BLaER1 treated with 17β-estradiol and CSF1 and Interleukin-3, amounts not matched to agents 10 nM and 100 nM (cell line): ENCODE measurements around the gene SRMS.
"Not testable (repeated sequence)": the region's sequence is repeated elsewhere in the genome, so short reads cannot be mapped to it uniquely, and the experiment has no call there.

Experiments
- H3K27ac ChIP-seq, 11 experiments: shearing (Covaris generic); formaldehyde crosslinking; 2 replicates each; pipeline ENCODE4 v1.8.1; 2022
- H3K27me3 ChIP-seq, 11 experiments: shearing (Covaris generic); formaldehyde crosslinking; 2 replicates each; pipeline ENCODE4 v1.8.1; 2022
- H3K36me3 ChIP-seq, 11 experiments: shearing (Covaris generic); formaldehyde crosslinking; 2 replicates each; pipeline ENCODE4 v1.8.1; 2022
- H3K4me1 ChIP-seq, 10 experiments: shearing (Covaris generic); formaldehyde crosslinking; 2 replicates each; pipeline ENCODE4 v1.8.1; 2022
- H3K4me2 ChIP-seq, 11 experiments: shearing (Covaris generic); formaldehyde crosslinking; 2 replicates each; pipeline ENCODE4 v1.8.1; 2022
- H3K4me3 ChIP-seq, 10 experiments: shearing (Covaris generic); formaldehyde crosslinking; 2 replicates each; pipeline ENCODE4 v1.8.1; 2022
- H3K9ac ChIP-seq, 11 experiments: shearing (Covaris generic); formaldehyde crosslinking; 2 replicates each; pipeline ENCODE4 v1.8.1; 2022
- H3K9me3 ChIP-seq, 11 experiments: shearing (Covaris generic); formaldehyde crosslinking; replicated peaks in 1 of 11; 2 replicates each; pipeline ENCODE4 v1.8.1; 2022
- H4K20me1 ChIP-seq, 11 experiments: shearing (Covaris generic); formaldehyde crosslinking; 2 replicates each; pipeline ENCODE4 v1.8.1; 2022
- Cebpa-rat ChIP-seq, 11 experiments: shearing (Covaris generic); IDR thresholded peaks; 2 replicates each; pipeline ENCODE4 v1.8.1; 2022

SRMS gene

DNA sequence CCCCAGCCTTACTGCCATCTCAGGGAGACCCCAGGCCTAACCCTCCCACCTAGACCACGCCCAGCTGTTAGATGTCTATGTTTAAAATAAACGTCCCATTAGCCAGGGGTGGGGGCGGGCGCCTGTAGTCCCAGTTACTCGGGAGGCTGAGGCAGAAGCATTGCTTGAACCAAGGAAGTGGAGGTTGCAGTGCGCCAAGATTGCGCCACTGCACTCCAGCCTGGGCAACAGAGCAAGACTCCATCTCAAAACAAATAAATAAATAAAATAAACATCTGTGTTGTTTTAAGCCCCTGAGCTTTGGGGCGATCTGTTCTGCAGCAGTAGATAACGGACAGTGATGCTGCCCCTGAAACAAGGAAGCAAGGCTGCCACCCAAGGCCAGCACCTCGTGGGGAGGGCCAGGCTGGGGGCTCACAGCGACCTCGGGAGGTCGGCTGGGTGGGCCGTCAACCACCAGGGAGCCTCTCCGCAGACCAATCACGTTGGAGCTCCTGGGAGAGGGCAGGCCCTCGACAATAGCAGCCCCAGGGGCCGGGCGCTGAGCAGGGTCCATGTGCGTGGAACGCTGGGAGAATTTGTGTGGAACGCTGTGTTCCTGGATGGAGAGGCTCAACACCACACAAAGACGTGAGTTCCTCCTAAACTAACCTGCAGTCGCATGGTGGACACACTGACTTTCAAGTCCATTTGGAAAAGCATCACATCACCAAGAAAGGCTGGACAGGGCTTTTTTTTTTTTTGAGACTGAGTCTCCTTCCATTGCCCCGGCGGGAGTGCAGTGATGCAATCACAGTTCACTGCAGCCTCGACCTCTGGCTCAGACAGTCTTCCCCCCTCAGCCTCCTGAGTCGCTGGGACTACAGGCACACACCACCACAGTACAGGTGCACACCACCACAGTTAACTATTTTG lies 27.5 kb upstream of the SRMS start:
- Histone ChIP-seq H3K27me3 (peaks cover 35 to 87% (median 42%) of the 10 kb centered on the region in 11 experiments), H4K20me1 (peaks cover 28 to 41% (median 34%) of the 10 kb centered on the region in 11 experiments), H3K27ac (peak overlapping the region in 4 of 11 experiments; percentile 57 to 62 (median 59); a peak in 4 of 22 replicates), H3K4me3 (peak overlapping the region in 6 of 10 experiments; percentile 48 to 68 (median 54); a peak in 6 of 20 replicates), H3K4me1 (peaks cover 16 to 40% (median 34%) of the 10 kb centered on the region in 10 experiments), H3K36me3 (peaks cover 0 to 13% (median 0%) of the 10 kb centered on the region in 11 experiments; a peak in 3 of 22 replicates), H3K9ac (peak overlapping the region in 4 of 11 experiments; percentile 60 to 75 (median 66); a peak in 7 of 22 replicates), H3K4me2 (peak overlapping the region; percentile 86 to 96 (median 92)), H3K9me3 (no peaks in the 10 kb centered on the region)
- 0 out of 22 replicates have a peak, but pooled peaks of 1 of the 11 experiments have one; percentile 35 for TF ChIP-seq Cebpa-rat (IDR thresholded peaks at IDR 0.05)

DNA sequence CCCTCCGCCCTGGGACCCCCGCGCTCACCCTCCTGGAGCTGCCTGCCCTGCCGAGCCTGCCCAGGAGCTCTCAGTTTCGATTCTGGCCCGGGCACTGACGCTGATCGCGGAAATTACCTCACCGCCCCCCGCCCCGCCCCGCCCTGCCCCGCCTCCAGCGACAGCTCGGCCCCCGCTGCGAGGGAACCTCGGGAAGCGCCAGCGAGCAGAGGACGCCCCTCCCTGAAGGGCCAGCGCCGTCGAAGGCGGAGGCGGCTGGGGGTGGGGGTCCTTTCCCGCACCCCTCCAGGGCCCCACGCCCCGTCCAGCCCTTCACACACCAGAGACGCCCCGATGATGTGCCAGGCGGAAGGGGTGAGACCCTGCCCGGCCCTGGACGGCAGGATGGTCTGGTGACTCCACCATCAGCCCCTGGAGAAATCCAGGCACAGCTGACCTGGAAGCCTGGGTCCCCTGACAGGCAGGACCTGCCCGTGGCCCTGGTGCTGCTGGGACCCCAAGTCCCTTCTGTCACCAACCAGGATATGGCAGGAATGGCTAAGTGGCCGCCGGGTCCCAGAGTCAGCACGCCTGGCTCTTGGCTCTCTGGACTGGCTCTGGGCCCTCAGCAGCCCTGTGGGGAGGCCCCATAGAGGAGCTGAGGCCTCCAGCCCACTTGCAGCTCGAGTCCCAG lies 26.7 kb upstream of the SRMS start, which contains the start of gene HELZ2:
TSS of gene HELZ2 (minus strand) at position 84 of the 673 bp plus-strand sequence. CDS start 1,854 bp downstream, outside the sequence.
- peaks cover 43 to 87% (median 48%) of the 10 kb centered on the region in 11 experiments for H3K27me3 ChIP-seq
- H3K4me3 ChIP-seq, result peak within 1 kb of the TSS; percentile 59 to 76 (median 64)
- H3K27ac ChIP-seq, result peak within 1 kb of the TSS in 9 of 11 experiments; percentile 43 to 68 (median 60); a peak in 17 of 22 replicates
- H3K4me2 ChIP-seq, result peak within 1 kb of the TSS; percentile 91 to 99 (median 97)
- peaks cover 24 to 46% (median 41%) of the 10 kb centered on the region in 10 experiments for H3K4me1 ChIP-seq
- peak within 1 kb of the TSS; percentile 61 to 80 (median 76); a peak in 21 of 22 replicates for H3K9ac ChIP-seq
- no peaks in the 10 kb centered on the region for H3K9me3 ChIP-seq
- H3K36me3 ChIP-seq, result peaks cover 0 to 13% (median 0%) of the 10 kb centered on the region in 11 experiments; a peak in 3 of 22 replicates
- peaks cover 36 to 48% (median 42%) of the 10 kb centered on the region in 11 experiments for H4K20me1 ChIP-seq
- TF ChIP-seq Cebpa-rat (IDR thresholded peaks at IDR 0.05), result no peak

DNA sequence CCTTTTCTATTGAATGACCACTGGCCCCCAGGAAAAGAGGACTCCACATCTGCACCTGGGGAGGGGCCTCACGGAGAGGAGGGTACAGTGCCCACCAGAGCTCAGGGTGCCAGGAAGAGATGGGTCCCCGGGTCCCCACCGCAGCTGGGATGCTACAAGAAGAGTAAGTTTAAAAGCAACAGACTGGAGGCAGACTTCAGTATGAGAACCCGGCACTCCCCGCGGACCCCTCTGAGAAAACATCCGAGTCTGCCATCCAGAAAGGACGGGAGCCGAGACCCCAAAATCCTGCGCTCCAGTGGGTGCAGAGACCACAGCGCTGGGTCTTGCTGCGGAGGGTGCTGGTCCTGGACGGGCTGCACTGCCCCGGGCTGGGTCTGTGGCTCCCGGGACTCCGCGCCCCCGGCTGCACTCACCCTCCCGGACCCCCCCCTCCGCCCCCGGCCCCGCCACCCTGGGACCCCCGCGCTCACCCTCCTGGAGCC lies 26.1 kb upstream of the SRMS start:
- H4K20me1 ChIP-seq, result peaks cover 42 to 53% (median 48%) of the 10 kb centered on the region in 11 experiments
- H3K36me3 ChIP-seq, result peaks cover 0 to 13% (median 0%) of the 10 kb centered on the region in 11 experiments; a peak in 3 of 22 replicates
- peak overlapping the region; percentile 59 to 76 (median 64) for H3K4me3 ChIP-seq
- H3K27ac ChIP-seq, result peak overlapping the region in 9 of 11 experiments; percentile 43 to 68 (median 59); a peak in 14 of 22 replicates
- H3K4me2 ChIP-seq, result peak overlapping the region; percentile 91 to 99 (median 97)
- peaks cover 49 to 88% (median 53%) of the 10 kb centered on the region in 11 experiments for H3K27me3 ChIP-seq
- H3K4me1 ChIP-seq, result peaks cover 29 to 46% (median 42%) of the 10 kb centered on the region in 10 experiments
- H3K9me3 ChIP-seq, result no peaks in the 10 kb centered on the region
- no peak for TF ChIP-seq Cebpa-rat (IDR thresholded peaks at IDR 0.05)
- H3K9ac ChIP-seq, result peak overlapping the region; percentile 61 to 80 (median 76); a peak in 20 of 22 replicates

DNA sequence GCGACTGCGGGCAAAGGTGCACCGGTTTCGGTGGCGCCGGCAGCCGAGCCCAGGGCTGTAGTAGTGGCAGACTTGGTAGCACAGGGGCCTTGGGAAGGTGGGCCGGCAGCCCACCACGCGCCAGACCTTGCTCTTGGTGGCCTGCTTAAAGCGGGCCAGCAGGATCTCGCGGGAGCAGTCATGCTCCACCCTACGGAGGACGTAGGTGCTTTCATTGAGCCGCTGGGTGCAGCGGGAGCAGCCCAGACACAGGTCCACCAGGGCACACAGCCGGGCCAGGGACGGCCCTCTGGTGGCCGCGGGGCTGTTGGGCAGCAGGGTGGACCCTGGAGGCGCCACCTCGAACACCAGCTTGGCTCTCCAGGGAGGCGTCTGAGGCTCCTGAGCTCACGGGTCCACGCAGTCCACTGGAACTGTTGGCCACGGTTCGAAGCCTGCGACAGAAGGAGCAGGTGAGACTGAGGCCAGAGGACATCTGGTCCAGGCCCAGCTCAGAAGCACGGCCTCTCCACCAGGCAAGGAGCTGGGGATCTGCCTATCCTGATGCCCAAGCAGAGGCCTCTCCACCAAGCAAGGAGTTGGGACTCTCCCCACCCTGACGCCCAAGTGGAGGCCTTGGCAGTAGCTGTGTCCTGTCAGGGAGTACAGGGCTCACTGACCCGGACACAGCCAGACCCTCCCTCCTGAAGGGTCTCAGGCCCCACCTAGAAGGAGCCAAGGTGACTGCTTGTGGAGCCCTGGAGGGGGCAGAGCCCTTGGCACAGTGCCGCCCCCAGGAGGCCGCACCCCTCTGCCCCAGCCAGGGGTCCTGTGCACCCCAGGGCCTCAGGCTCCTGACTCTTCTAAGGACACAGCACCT lies 25.5 kb upstream of the SRMS start:
- peaks cover 49 to 60% (median 54%) of the 10 kb centered on the region in 11 experiments for H4K20me1 ChIP-seq
- no peak for TF ChIP-seq Cebpa-rat (IDR thresholded peaks at IDR 0.05)
- H3K27ac ChIP-seq, result peak overlapping the region in 9 of 11 experiments; percentile 43 to 68 (median 59); a peak in 9 of 22 replicates
- peaks cover 35 to 53% (median 47%) of the 10 kb centered on the region in 10 experiments for H3K4me1 ChIP-seq
- peaks cover 54 to 89% (median 57%) of the 10 kb centered on the region in 11 experiments for H3K27me3 ChIP-seq
- H3K4me2 ChIP-seq, result peak overlapping the region; percentile 91 to 99 (median 97)
- H3K4me3 ChIP-seq, result peak overlapping the region; percentile 59 to 76 (median 64)
- H3K9me3 ChIP-seq, result no peaks in the 10 kb centered on the region
- H3K36me3 ChIP-seq, result peaks cover 0 to 13% (median 0%) of the 10 kb centered on the region in 11 experiments; a peak in 3 of 22 replicates
- H3K9ac ChIP-seq, result peak overlapping the region; percentile 61 to 80 (median 76); a peak in 20 of 22 replicates

DNA sequence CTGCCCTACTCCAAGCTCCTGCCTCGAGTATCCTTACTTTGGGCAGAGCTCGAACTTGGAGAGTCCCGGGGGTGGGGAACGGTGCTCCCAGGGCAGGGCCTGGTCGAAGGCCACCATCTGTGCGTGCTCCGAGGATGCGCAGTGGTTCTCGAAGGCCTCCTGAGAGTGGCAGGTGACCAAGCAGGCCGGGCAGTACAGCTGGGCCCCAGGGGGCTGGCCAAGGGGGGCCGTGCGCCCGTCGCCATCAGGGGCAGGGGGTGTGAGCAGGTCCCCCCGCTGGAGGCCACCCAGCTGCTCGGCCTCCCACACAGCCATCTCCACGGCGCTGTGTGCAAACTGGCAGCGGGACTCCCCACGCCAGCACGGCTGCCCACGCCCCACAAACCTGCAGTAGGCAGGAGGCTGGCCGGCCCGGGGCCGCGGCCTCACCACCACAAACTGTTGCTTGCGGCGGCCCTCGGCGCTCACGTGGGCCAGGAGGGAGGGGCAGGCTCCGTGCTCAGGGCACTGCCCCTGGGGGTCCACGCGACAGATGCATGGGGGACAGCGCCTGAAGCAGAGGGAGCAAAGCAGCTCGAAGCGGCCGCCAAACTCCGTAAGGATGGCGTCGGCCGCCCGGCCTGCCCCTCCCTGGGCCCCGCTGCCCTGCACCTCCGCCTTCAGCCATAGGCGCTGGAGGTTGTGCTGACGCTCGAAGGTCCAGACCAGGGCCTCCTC lies 24.7 kb upstream of the SRMS start:
- H4K20me1 ChIP-seq, result peaks cover 56 to 65% (median 62%) of the 10 kb centered on the region in 11 experiments
- peaks cover 43 to 61% (median 55%) of the 10 kb centered on the region in 10 experiments for H3K4me1 ChIP-seq
- H3K27ac ChIP-seq, result no peak overlapping the region
- TF ChIP-seq Cebpa-rat (IDR thresholded peaks at IDR 0.05), result no peak
- 0 out of 22 replicates have a peak overlapping the region, but pooled peaks of 1 of the 11 experiments have one; percentile 97 for H3K4me2 ChIP-seq
- H3K9me3 ChIP-seq, result no peaks in the 10 kb centered on the region
- H3K4me3 ChIP-seq, result no peak overlapping the region
- H3K9ac ChIP-seq, result no peak overlapping the region; a peak in 1 of 22 replicates
- peaks cover 0 to 13% (median 0%) of the 10 kb centered on the region in 11 experiments; a peak in 3 of 22 replicates for H3K36me3 ChIP-seq
- H3K27me3 ChIP-seq, result peaks cover 59 to 87% (median 63%) of the 10 kb centered on the region in 11 experiments

DNA sequence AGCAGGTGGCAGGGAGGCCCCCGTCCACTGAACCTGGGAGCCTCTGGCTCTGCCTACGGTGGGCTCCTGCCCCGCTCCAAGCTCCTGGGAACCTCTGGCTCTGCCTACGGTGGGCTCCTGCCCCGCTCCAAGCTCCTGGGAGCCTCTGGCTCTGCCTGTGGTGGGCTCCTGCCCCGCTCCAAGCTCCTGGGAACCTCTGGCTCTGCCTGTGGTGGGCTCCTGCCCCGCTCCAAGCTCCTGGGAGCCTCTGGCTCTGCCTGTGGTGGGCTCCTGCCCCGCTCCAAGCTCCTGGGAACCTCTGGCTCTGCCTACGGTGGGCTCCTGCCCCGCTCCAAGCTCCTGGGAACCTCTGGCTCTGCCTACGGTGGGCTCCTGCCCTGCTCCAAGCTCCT lies 23.5 kb upstream of the SRMS start:
- Histone ChIP-seq H3K4me1 (peaks cover 47 to 68% (median 62%) of the 10 kb centered on the region in 10 experiments), H4K20me1 (peaks cover 68 to 76% (median 74%) of the 10 kb centered on the region in 11 experiments), H3K4me2 (peak overlapping the region in 3 of 11 experiments; percentile 13 to 99 (median 99); a peak in 3 of 22 replicates), H3K27me3 (peaks cover 69 to 92% (median 75%) of the 10 kb centered on the region in 11 experiments), H3K36me3 (peaks cover 0 to 13% (median 0%) of the 10 kb centered on the region in 11 experiments; a peak in 3 of 22 replicates)
- not testable (repeated sequence) for H3K27ac ChIP-seq, H3K9me3 ChIP-seq, H3K9ac ChIP-seq, H3K4me3 ChIP-seq
